H9 (cell line): ENCODE data around the gene CCIN. TPM values are rescaled to one million over a fixed set of nuclear protein-coding genes. Genes with fewer than 3 reads are reported as not detected.

Experiments
- DNase-seq: peaks from one replicate; pipeline ENCODE4 v3.0.0-alpha.2; 2017
- H2AFZ ChIP-seq: one replicate; pipeline ENCODE4 v1.6.1; 2013; ENCODE audit warnings: mild to moderate bottlenecking, low read length, control low read depth, moderate library complexity
- H2AK5ac ChIP-seq: 2 replicates; pipeline ENCODE4 v1.6.1; 2013; ENCODE audit warnings: low read length, control low read depth, mixed read lengths; ENCODE audit not compliant: insufficient read length
- H2BK120ac ChIP-seq: one replicate; pipeline ENCODE4 v1.6.1; 2013; ENCODE audit warnings: low read depth, mild to moderate bottlenecking, low read length, control low read depth, inconsistent platforms; ENCODE audit not compliant: poor library complexity, severe bottlenecking
- H2BK12ac ChIP-seq: 2 replicates; pipeline ENCODE4 v1.6.1; 2013; ENCODE audit warnings: low read length, control low read depth, mixed read lengths, low read depth; ENCODE audit not compliant: insufficient read length
- H2BK15ac ChIP-seq: 2 replicates; pipeline ENCODE4 v1.6.1; 2013; ENCODE audit warnings: low read depth, low read length, control low read depth
- H2BK20ac ChIP-seq: one replicate; pipeline ENCODE4 v1.6.1; 2013; ENCODE audit warnings: low read depth, mild to moderate bottlenecking, low read length, control low read depth, inconsistent platforms; ENCODE audit not compliant: poor library complexity, severe bottlenecking
- H2BK5ac ChIP-seq: 2 replicates; pipeline ENCODE4 v1.6.1; 2013; ENCODE audit warnings: low read length, control low read depth, mixed read lengths; ENCODE audit not compliant: insufficient read length
- H3K14ac ChIP-seq: 2 replicates; pipeline ENCODE4 v1.6.1; 2013; ENCODE audit warnings: low read length, control low read depth; ENCODE audit not compliant: insufficient read depth
- H3K18ac ChIP-seq: 2 replicates; pipeline ENCODE4 v1.6.1; 2013; ENCODE audit warnings: low read depth, mild to moderate bottlenecking, mixed read lengths, low read length, control low read depth; ENCODE audit not compliant: insufficient read length
- H3K23ac ChIP-seq: 2 replicates; pipeline ENCODE4 v1.6.1; 2013; ENCODE audit warnings: low read length, control low read depth, mixed read lengths, low read depth; ENCODE audit not compliant: insufficient read length
- H3K23me2 ChIP-seq: 2 replicates; pipeline ENCODE4 v1.6.1; 2013; ENCODE audit warnings: low read depth, mild to moderate bottlenecking, mixed read lengths, low read length, control low read depth; ENCODE audit not compliant: insufficient read length, poor library complexity, severe bottlenecking
- H3K27ac ChIP-seq: 2 replicates; pipeline ENCODE4 v1.5.1; 2013; ENCODE audit warnings: low read length, control low read depth, mixed read lengths, low read depth; ENCODE audit not compliant: insufficient read length
- H3K27me3 ChIP-seq: 2 replicates; pipeline ENCODE4 v1.6.1; 2013; ENCODE audit warnings: low read length, control low read depth, inconsistent platforms; ENCODE audit not compliant: insufficient read depth
- H3K4ac ChIP-seq: 2 replicates; pipeline ENCODE4 v1.6.1; 2013; ENCODE audit warnings: low read depth, mild to moderate bottlenecking, control low read depth, inconsistent platforms, low read length, moderate library complexity
- H3K4me1 ChIP-seq: 2 replicates; pipeline ENCODE4 v1.6.1; 2013; ENCODE audit warnings: low read length, control low read depth, inconsistent platforms; ENCODE audit not compliant: insufficient read depth
- H3K4me2 ChIP-seq: 2 replicates; pipeline ENCODE4 v1.6.1; 2013; ENCODE audit warnings: low read length, control low read depth, mixed read lengths; ENCODE audit not compliant: insufficient read length, insufficient read depth
- H3K56ac ChIP-seq: 2 replicates; pipeline ENCODE4 v1.6.1; 2013; ENCODE audit warnings: low read depth, mild to moderate bottlenecking, mixed read lengths, low read length, control low read depth; ENCODE audit not compliant: insufficient read length
- H3K79me1 ChIP-seq: 2 replicates; pipeline ENCODE4 v1.6.1; 2013; ENCODE audit warnings: low read depth, mild to moderate bottlenecking, moderate library complexity, low read length, control low read depth, inconsistent platforms; ENCODE audit not compliant: insufficient read depth, poor library complexity, severe bottlenecking
- H3K79me2 ChIP-seq: 2 replicates; pipeline ENCODE4 v1.6.1; 2013; ENCODE audit warnings: low read length, control low read depth, inconsistent platforms; ENCODE audit not compliant: insufficient read depth
- H3K9ac ChIP-seq: 2 replicates; pipeline ENCODE4 v1.6.1; 2013; ENCODE audit warnings: low read length, control low read depth, mixed read lengths; ENCODE audit not compliant: insufficient read length; ENCODE audit errors: extremely low read depth
- H3K9me3 ChIP-seq: one replicate; pipeline ENCODE4 v1.6.1; 2013; ENCODE audit warnings: low read depth, low read length, inconsistent platforms; ENCODE audit not compliant: control insufficient read depth
- H3T11ph ChIP-seq: one replicate; pipeline ENCODE4 v1.6.1; 2013; ENCODE audit warnings: mild to moderate bottlenecking, low read length, control low read depth, inconsistent platforms
- H4K20me1 ChIP-seq: one replicate; pipeline ENCODE4 v1.6.1; 2013; ENCODE audit not compliant: control insufficient read depth, insufficient read length, insufficient read depth
- H4K5ac ChIP-seq: 2 replicates; pipeline ENCODE4 v1.6.1; 2013; ENCODE audit warnings: low read depth, mild to moderate bottlenecking, mixed read lengths, low read length, control low read depth; ENCODE audit not compliant: insufficient read length
- H4K8ac ChIP-seq: replicated peaks from 2 replicates; pipeline ENCODE4 v1.6.1; 2013; ENCODE audit warnings: low read length, control low read depth, mixed read lengths, low read depth; ENCODE audit not compliant: insufficient read length
- H4K91ac ChIP-seq: 2 replicates; pipeline ENCODE4 v1.6.1; 2013; ENCODE audit warnings: low read depth, mild to moderate bottlenecking, moderate library complexity, mixed read lengths, low read length, control low read depth; ENCODE audit not compliant: insufficient read length
- H3K27ac Mint-ChIP-seq, 3 experiments: 2 replicates in 2 of 3; 3 replicates in 1 of 3; pipeline ENCODE4 v1.8.0; 2020 to 2021; ENCODE audit warnings: mixed read lengths in 3 of 3, mild to moderate bottlenecking in 1 of 3, moderate library complexity in 1 of 3
- H3K27me3 Mint-ChIP-seq: 2 replicates; pipeline ENCODE4 v1.8.0; 2021; ENCODE audit warnings: low read depth, mild to moderate bottlenecking, moderate library complexity, mixed read lengths
- H3K36me3 Mint-ChIP-seq, 3 experiments: 2 replicates in 2 of 3; 3 replicates in 1 of 3; pipeline ENCODE4 v1.8.0; 2020 to 2021; ENCODE audit warnings: low read depth in 3 of 3, mixed read lengths in 3 of 3; ENCODE audit not compliant: insufficient read depth in 1 of 3
- H3K4me1 Mint-ChIP-seq, 2 experiments: 2 replicates each; pipeline ENCODE4 v1.8.0; 2020; ENCODE audit warnings: mixed read lengths in 2 of 2
- H3K4me3 Mint-ChIP-seq, 2 experiments: 2 replicates in 1 of 2; 3 replicates in 1 of 2; pipeline ENCODE4 v1.8.0; 2020 to 2021; ENCODE audit warnings: mild to moderate bottlenecking in 2 of 2, mixed read lengths in 2 of 2, moderate library complexity in 1 of 2
- H3K9me3 Mint-ChIP-seq, 2 experiments: 2 replicates in 1 of 2; 3 replicates in 1 of 2; pipeline ENCODE4 v1.8.0; 2020; ENCODE audit warnings: mild to moderate bottlenecking in 2 of 2, mixed read lengths in 2 of 2, moderate library complexity in 1 of 2
- CTCF ChIP-seq: fragments of 200-600 bp; sonication (generic); conservative IDR thresholded peaks from 3 replicates; pipeline ENCODE4 v1.8.0; 2021; ENCODE audit warnings: antibody characterized with exemption, mild to moderate bottlenecking
- WGBS: extraction: QIAGEN DNeasy Blood & Tissue Kit; methylation state at CpG from one replicate; pipeline ENCODE4 v1.1.7; 2013; ENCODE audit warnings: missing lambda C conversion rate, low lambda C conversion rate, mixed read lengths; ENCODE audit not compliant: insufficient read length; ENCODE audit errors: extremely low coverage; 5-methylcytosine and 5-hydroxymethylcytosine counted together
- total RNA-seq: library from RNA; stranded (reverse); gene quantifications from 2 replicates; pipeline ENCODE4 v1.2.1, GENCODE V29; 2021

CCIN gene
- total RNA-seq, 1 experiment from 2014 or later: not detected

DNA sequence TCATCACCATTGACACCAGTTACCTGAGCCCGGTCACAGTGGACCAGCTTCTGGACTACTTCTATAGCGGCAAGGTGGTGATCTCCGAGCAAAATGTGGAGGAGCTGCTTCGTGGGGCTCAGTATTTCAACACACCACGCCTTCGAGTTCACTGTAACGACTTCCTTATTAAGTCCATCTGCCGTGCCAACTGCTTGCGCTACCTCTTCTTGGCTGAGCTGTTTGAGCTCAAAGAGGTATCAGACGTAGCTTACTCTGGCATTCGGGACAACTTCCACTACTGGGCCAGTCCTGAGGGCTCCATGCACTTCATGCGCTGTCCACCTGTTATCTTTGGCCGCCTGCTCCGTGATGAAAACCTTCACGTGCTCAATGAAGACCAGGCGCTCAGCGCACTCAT, 520 bp downstream of the CCIN start:
- H3T11ph ChIP-seq: no peak overlapping the region
- H3K9me3 ChIP-seq: no peaks in the 10 kb centered on the region
- no peak overlapping the region for H3K4me2 ChIP-seq
- no peak overlapping the region for H3K4me3 Mint-ChIP-seq
- no peaks in the 10 kb centered on the region for H3K36me3 Mint-ChIP-seq
- no peak overlapping the region for H2BK120ac ChIP-seq
- H2BK20ac ChIP-seq: no peak overlapping the region
- H3K9ac ChIP-seq: no peak overlapping the region
- H3K27ac Mint-ChIP-seq: no peak overlapping the region
- DNase-seq: no peak
- H3K23me2 ChIP-seq: no peaks in the 10 kb centered on the region
- no peak overlapping the region for H2AFZ ChIP-seq
- no peak overlapping the region for H3K4ac ChIP-seq
- H2BK15ac ChIP-seq: no peak overlapping the region
- H3K4me1 ChIP-seq: no peaks in the 10 kb centered on the region
- no peaks in the 10 kb centered on the region for H3K79me1 ChIP-seq
- H3K23ac ChIP-seq: no peak overlapping the region
- H4K8ac ChIP-seq: no peak overlapping the region
- H2BK5ac ChIP-seq: no peak overlapping the region
- peaks cover 28% of the 10 kb centered on the region for H3K27me3 Mint-ChIP-seq
- H3K56ac ChIP-seq: no peak overlapping the region
- no peaks in the 10 kb centered on the region for H3K9me3 Mint-ChIP-seq
- no peak overlapping the region for H3K18ac ChIP-seq
- H3K4me1 Mint-ChIP-seq: peaks cover 7 to 13% of the 10 kb centered on the region in 2 experiments
- no peak overlapping the region for H4K5ac ChIP-seq
- no peak overlapping the region for H2BK12ac ChIP-seq
- H3K79me2 ChIP-seq: no peaks in the 10 kb centered on the region
- no peaks in the 10 kb centered on the region for H4K20me1 ChIP-seq
- H3K27me3 ChIP-seq: no peaks in the 10 kb centered on the region
- no peak overlapping the region for H2AK5ac ChIP-seq
- no peak for TF ChIP-seq CTCF
- H4K91ac ChIP-seq: no peak overlapping the region
- WGBS: no CpG with 5 or more reads among the region's 17 CpGs
- H3K14ac ChIP-seq: no peak overlapping the region
- H3K27ac ChIP-seq: no peak overlapping the region
